Activated naive CD8-positive, alpha-beta T cell treated with anti-CD3 and anti-CD28 coated beads, Interleukin-2, amount 50 U/mL, for 16 hours (primary cell): ENCODE data around the gene OXT.
"Not testable (repeated sequence)": the region's sequence is repeated elsewhere in the genome, so short reads cannot be mapped to it uniquely, and the experiment has no call there.

ENCODE experiments used
- DNase-seq: peaks from one replicate; pipeline ENCODE4 v3.0.0-alpha.2; 2020; ENCODE audit warnings: low read depth, low spot score

OXT gene

GRCh38 chr20:3109350-3110302, 38.2 kb downstream of the OXT start:
- no peak for DNase-seq

DNA sequence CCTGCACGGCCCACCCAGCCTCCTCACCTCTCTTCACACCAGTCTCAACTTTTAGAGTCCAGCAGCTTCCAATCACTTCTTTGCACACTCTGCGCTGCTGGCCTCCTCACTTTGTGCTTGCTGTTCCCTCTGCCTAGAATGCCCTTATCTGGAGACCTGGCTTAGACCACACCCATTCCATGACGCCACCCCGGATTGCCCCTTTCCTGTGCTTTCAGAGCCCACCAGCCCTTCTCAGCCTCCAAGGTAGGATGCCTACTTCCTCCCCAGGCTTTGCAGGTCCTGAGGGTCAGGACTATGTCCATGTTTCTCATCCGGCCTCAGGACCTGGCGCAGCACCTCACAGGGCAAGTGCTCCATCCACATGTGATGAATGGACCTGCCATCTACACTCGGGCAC, 40.1 kb downstream of the OXT start:
- DNase-seq: no peak

- no peak for DNase-seq
Observed at GRCh38 chr20:3111995-3112394, 40.6 kb downstream of the OXT start.

- DNase-seq: no peak
Observed at GRCh38 chr20:3115190-3116107, 44.0 kb downstream of the OXT start.

- no peak for DNase-seq
Observed at GRCh38 chr20:3116341-3116740, 44.9 kb downstream of the OXT start.

- DNase-seq: not testable (repeated sequence)
Observed at GRCh38 chr20:3117839-3118379, 46.5 kb downstream of the OXT start.

- no peak for DNase-seq
Observed at GRCh38 chr20:3119044-3119443, 47.6 kb downstream of the OXT start.

DNA sequence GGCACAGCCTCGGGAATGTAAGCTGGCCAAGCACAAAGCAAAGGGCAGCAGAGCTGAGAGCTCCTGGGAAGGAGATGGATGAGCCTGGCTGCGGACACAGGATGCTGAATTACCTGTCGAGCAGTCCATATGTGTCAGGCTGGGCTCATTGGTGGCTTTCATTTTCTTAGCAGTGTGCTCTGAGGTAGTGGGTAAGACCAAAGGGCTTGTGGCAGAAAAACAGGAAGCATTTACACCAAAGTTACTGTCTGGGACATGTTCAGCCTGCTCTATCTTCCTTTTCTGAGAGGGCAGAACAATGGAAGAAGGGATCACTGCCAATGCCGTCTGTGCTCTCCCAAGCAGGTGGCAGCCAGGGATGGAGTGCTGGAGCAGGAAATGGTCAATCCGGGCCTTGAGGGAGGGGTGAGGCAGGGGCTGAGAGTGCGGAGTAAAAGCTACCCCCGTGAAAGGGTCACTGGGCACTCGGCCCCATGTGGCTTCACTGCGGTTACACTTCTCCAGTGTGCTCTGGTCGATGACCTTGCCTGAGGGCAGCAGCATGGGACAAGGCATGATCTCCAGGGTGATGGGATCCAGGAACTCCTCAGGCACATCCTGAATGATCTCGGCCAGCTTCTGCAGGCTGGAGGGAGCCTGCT, 50.0 kb downstream of the OXT start:
- DNase-seq: no peak
